T-helper 17 cell (primary cell): ENCODE results near the gene INTS6. TPM values are rescaled to one million over a fixed set of nuclear protein-coding genes. Genes with fewer than 3 reads are reported as not detected.

ENCODE experiments used
- ATAC-seq: fragments of 150-1000 bp; cut with Tn5 transposase; 2 replicates; pipeline ENCODE4 v1.10.0; 2021; ENCODE audit warnings: mild to moderate bottlenecking, moderate library complexity
- DNase-seq, 3 donors: peaks; one replicate each; pipeline versions ENCODE4 v3.0.0 to v3.0.0-alpha.2; 2020 to 2021
- H3K9me3 ChIP-seq: one replicate; pipeline ENCODE4 v1.7.0; 2013; ENCODE audit warnings: low read length, mild to moderate bottlenecking; ENCODE audit not compliant: control insufficient read depth, poor library complexity, severe bottlenecking
- H3K27ac Mint-ChIP-seq: one replicate; pipeline ENCODE4 v1.8.0; 2022; ENCODE audit warnings: mild to moderate bottlenecking, moderate library complexity, mixed read lengths
- H3K27me3 Mint-ChIP-seq: one replicate; pipeline ENCODE4 v1.8.0; 2022; ENCODE audit warnings: mixed read lengths
- H3K36me3 Mint-ChIP-seq: one replicate; pipeline ENCODE4 v1.8.0; 2022; ENCODE audit warnings: low read depth, mixed read lengths
- H3K4me1 Mint-ChIP-seq: one replicate; pipeline ENCODE4 v1.8.0; 2022; ENCODE audit warnings: mild to moderate bottlenecking, mixed read lengths
- H3K4me3 Mint-ChIP-seq: one replicate; pipeline ENCODE4 v1.8.0; 2022; ENCODE audit warnings: mild to moderate bottlenecking, moderate library complexity, mixed read lengths
- total RNA-seq, 4 donors: library from RNA in 2 of 4; stranded (reverse) in 2 of 4; gene quantifications; one replicate each; pipeline ENCODE4 v1.2.3 and lab custom pipeline; 2022 to 2026

The INTS6 gene
- total RNA-seq, 2 donors from 2014 or later: 92.5 to 100 TPM

- no peak for DNase-seq
- Mint-ChIP-seq H3K27ac (peak overlapping the region; percentile 27), H3K4me1 (peaks cover 3% of the 10 kb centered on the region), H3K4me3 (no peak overlapping the region), H3K27me3 (no peaks in the 10 kb centered on the region), H3K36me3 (peaks cover 7% of the 10 kb centered on the region)
- H3K9me3 ChIP-seq: no peaks in the 10 kb centered on the region
- ATAC-seq: no peak
Observed at GRCh38 chr13:51364404-51365008, 88.3 kb downstream of the INTS6 start.

- Mint-ChIP-seq H3K27ac (no peak overlapping the region), H3K4me3 (no peak overlapping the region), H3K36me3 (peaks cover 3% of the 10 kb centered on the region), H3K27me3 (no peaks in the 10 kb centered on the region), H3K4me1 (no peaks in the 10 kb centered on the region)
- no peaks in the 10 kb centered on the region for H3K9me3 ChIP-seq
- ATAC-seq: no peak
- no peak for DNase-seq
Observed at GRCh38 chr13:51363625-51364024, 89.2 kb downstream of the INTS6 start.

GRCh38 chr13:51361106-51361505 lies 91.7 kb downstream of the INTS6 start:
- Mint-ChIP-seq H3K27ac (no peak overlapping the region), H3K36me3 (peaks cover 3% of the 10 kb centered on the region), H3K4me3 (no peak overlapping the region), H3K27me3 (no peaks in the 10 kb centered on the region), H3K4me1 (no peaks in the 10 kb centered on the region)
- ATAC-seq: no peak
- no peaks in the 10 kb centered on the region for H3K9me3 ChIP-seq
- no peak for DNase-seq

GRCh38 chr13:51360489-51360888 lies 92.3 kb downstream of the INTS6 start:
- no peaks in the 10 kb centered on the region for H3K9me3 ChIP-seq
- DNase-seq: no peak
- Mint-ChIP-seq H3K27me3 (no peaks in the 10 kb centered on the region), H3K4me3 (no peak overlapping the region), H3K4me1 (peaks cover under 1% of the 10 kb centered on the region), H3K27ac (no peak overlapping the region), H3K36me3 (peaks cover 3% of the 10 kb centered on the region)
- ATAC-seq: no peak

DNA sequence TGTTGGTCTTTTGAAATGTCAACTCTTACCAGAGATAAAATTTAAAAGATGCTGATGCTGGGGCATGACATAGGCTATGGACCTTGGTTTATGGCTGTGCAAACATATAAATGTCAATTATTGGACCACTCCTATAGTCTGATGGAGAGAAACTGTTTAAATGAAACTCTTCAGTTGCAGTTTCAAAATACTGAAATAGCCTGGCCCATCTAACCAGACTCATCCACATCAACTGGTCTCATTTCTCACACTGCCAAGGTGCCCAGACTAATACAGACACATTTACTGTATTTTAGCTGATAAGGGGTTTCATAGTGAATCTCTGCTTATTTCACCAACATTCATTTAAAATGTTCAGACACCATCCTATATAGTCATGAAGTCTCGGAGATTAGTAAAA lies 93.5 kb downstream of the INTS6 start:
- H3K27me3 Mint-ChIP-seq: no peaks in the 10 kb centered on the region
- no peak overlapping the region for H3K4me3 Mint-ChIP-seq
- peaks cover 2% of the 10 kb centered on the region for H3K4me1 Mint-ChIP-seq
- DNase-seq (no peak), ATAC-seq (no peak)
- no peaks in the 10 kb centered on the region for H3K9me3 ChIP-seq
- no peak overlapping the region for H3K27ac Mint-ChIP-seq
- peaks cover 3% of the 10 kb centered on the region for H3K36me3 Mint-ChIP-seq

- H3K9me3 ChIP-seq: no peaks in the 10 kb centered on the region
- H3K36me3 Mint-ChIP-seq: peaks cover 3% of the 10 kb centered on the region
- DNase-seq (no peak), ATAC-seq (no peak)
- H3K27ac Mint-ChIP-seq: no peak overlapping the region
- no peak overlapping the region for H3K4me3 Mint-ChIP-seq
- H3K27me3 Mint-ChIP-seq: no peaks in the 10 kb centered on the region
- peaks cover 2% of the 10 kb centered on the region for H3K4me1 Mint-ChIP-seq
Observed at GRCh38 chr13:51357928-51358595, 94.8 kb downstream of the INTS6 start.

- peaks cover 3% of the 10 kb centered on the region for H3K36me3 Mint-ChIP-seq
- H3K27me3 Mint-ChIP-seq: no peaks in the 10 kb centered on the region
- H3K4me1 Mint-ChIP-seq: peaks cover 2% of the 10 kb centered on the region
- DNase-seq (no peak), ATAC-seq (no peak)
- no peak overlapping the region for H3K4me3 Mint-ChIP-seq
- H3K27ac Mint-ChIP-seq: no peak overlapping the region
- no peaks in the 10 kb centered on the region for H3K9me3 ChIP-seq
Observed at GRCh38 chr13:51355217-51355616, 97.6 kb downstream of the INTS6 start.

DNA sequence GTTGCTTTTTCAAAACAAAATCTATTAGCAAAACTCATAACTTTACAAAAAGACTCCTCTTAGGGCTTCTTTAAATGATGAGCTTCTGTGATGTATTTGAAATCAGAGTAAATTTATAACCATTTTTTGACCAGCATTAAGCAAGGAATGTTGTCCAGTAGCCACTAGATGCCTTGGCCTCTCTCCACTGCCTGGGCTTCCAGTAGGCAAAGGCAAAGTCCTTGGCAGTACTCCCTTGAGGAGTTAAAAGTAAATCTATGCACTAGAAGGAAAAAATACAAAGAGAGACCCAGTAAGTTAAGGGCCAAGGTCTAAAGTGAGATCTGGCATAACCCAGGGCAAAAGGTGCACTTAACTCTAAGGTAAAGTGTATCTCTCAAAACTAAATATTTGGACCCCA lies 103.8 kb downstream of the INTS6 start:
- Mint-ChIP-seq H3K36me3 (peaks cover 3% of the 10 kb centered on the region), H3K27me3 (no peaks in the 10 kb centered on the region), H3K4me3 (no peak overlapping the region), H3K4me1 (no peaks in the 10 kb centered on the region), H3K27ac (no peak overlapping the region)
- DNase-seq (no peak), ATAC-seq (no peak)
- H3K9me3 ChIP-seq: no peaks in the 10 kb centered on the region

GRCh38 chr13:51348069-51348967 lies 104.5 kb downstream of the INTS6 start:
- DNase-seq: no peak
- Mint-ChIP-seq H3K27me3 (no peaks in the 10 kb centered on the region), H3K4me3 (no peak overlapping the region), H3K27ac (no peak overlapping the region), H3K4me1 (no peaks in the 10 kb centered on the region), H3K36me3 (peaks cover 3% of the 10 kb centered on the region)
- no peaks in the 10 kb centered on the region for H3K9me3 ChIP-seq
- no peak for ATAC-seq

DNA sequence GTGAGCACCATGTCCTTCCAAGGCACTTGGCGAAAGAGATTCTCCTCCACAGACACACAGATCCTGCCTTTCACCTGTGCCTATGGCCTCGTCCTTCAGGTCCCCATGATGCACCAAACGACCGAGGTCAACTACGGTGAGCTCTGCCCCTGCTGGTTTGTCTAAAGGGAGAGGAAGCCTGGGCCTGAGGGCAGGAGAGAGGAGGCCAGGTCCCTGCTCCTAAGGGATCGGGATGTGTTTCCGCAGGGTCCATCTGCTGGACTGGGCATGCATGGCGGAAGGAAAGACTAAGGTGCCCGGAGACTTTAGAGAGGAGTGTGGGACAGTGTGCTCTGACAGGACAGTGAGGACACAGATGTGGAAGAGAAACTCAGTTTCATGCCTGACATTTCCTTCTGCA lies 105.7 kb downstream of the INTS6 start:
- Mint-ChIP-seq H3K27me3 (no peaks in the 10 kb centered on the region), H3K27ac (no peak overlapping the region), H3K4me3 (no peak overlapping the region), H3K36me3 (no peaks in the 10 kb centered on the region), H3K4me1 (no peaks in the 10 kb centered on the region)
- DNase-seq: no peak
- ATAC-seq: no peak
- no peaks in the 10 kb centered on the region for H3K9me3 ChIP-seq

- H3K36me3 Mint-ChIP-seq: no peaks in the 10 kb centered on the region
- H3K27me3 Mint-ChIP-seq: no peaks in the 10 kb centered on the region
- no peak overlapping the region for H3K4me3 Mint-ChIP-seq
- ATAC-seq (no peak), DNase-seq (no peak)
- H3K4me1 Mint-ChIP-seq: no peaks in the 10 kb centered on the region
- no peak overlapping the region for H3K27ac Mint-ChIP-seq
- H3K9me3 ChIP-seq: no peaks in the 10 kb centered on the region
Observed at GRCh38 chr13:51346397-51346796, 106.4 kb downstream of the INTS6 start.

GRCh38 chr13:51343475-51343874 lies 109.4 kb downstream of the INTS6 start:
- H3K27me3 Mint-ChIP-seq: no peaks in the 10 kb centered on the region
- H3K9me3 ChIP-seq: no peaks in the 10 kb centered on the region
- H3K4me3 Mint-ChIP-seq: no peak overlapping the region
- H3K4me1 Mint-ChIP-seq: peaks cover 3% of the 10 kb centered on the region
- no peak for ATAC-seq
- DNase-seq: no peak
- H3K36me3 Mint-ChIP-seq: no peaks in the 10 kb centered on the region
- no peak overlapping the region for H3K27ac Mint-ChIP-seq

- DNase-seq (no peak), ATAC-seq (no peak)
- H3K27me3 Mint-ChIP-seq: no peaks in the 10 kb centered on the region
- no peak overlapping the region for H3K4me3 Mint-ChIP-seq
- no peak overlapping the region for H3K27ac Mint-ChIP-seq
- H3K4me1 Mint-ChIP-seq: peaks cover 3% of the 10 kb centered on the region
- H3K9me3 ChIP-seq: no peaks in the 10 kb centered on the region
- H3K36me3 Mint-ChIP-seq: no peaks in the 10 kb centered on the region
Observed at GRCh38 chr13:51342706-51343105, 110.1 kb downstream of the INTS6 start.
